Mesenchymal stem cell (in vitro differentiated cells and primary cell): ENCODE measurements around the gene TCAIM.

Source experiments
- DNase-seq: peaks from one replicate; pipeline ENCODE4 v3.0.0-alpha.2; 2013
- H2AFZ ChIP-seq: one replicate; pipeline ENCODE4 v1.6.1; 2013; ENCODE audit warnings: low read depth, mild to moderate bottlenecking, control low read depth, inconsistent platforms, low read length, moderate library complexity
- H2AK5ac ChIP-seq: 2 replicates; pipeline ENCODE4 v1.6.1; 2013; ENCODE audit warnings: low read length, moderate library complexity, mild to moderate bottlenecking, inconsistent platforms; ENCODE audit not compliant: severe bottlenecking
- H2BK120ac ChIP-seq: one replicate; pipeline ENCODE4 v1.6.1; 2013; ENCODE audit warnings: low read depth, mild to moderate bottlenecking, inconsistent platforms, low read length, moderate library complexity
- H2BK12ac ChIP-seq, 2 experiments: one replicate each; pipeline ENCODE4 v1.6.1; 2013; ENCODE audit warnings: inconsistent platforms in 2 of 2, low read length in 2 of 2, mild to moderate bottlenecking in 2 of 2, moderate library complexity in 2 of 2, control low read depth in 1 of 2
- H2BK15ac ChIP-seq: one replicate; pipeline ENCODE4 v1.6.1; 2013; ENCODE audit warnings: mild to moderate bottlenecking, low read depth, inconsistent platforms; ENCODE audit not compliant: poor library complexity, severe bottlenecking
- H2BK5ac ChIP-seq: 2 replicates; pipeline ENCODE4 v1.6.1; 2013; ENCODE audit warnings: low read depth, mild to moderate bottlenecking, low read length, control low read depth, inconsistent platforms; ENCODE audit not compliant: poor library complexity, severe bottlenecking
- H3K14ac ChIP-seq, 2 experiments: one replicate each; pipeline ENCODE4 v1.6.1; 2013; ENCODE audit warnings: inconsistent platforms in 2 of 2, low read length in 2 of 2, control low read depth in 1 of 2, mild to moderate bottlenecking in 1 of 2, moderate library complexity in 1 of 2
- H3K18ac ChIP-seq, 2 experiments: one replicate each; pipeline ENCODE4 v1.6.1; 2013; ENCODE audit warnings: inconsistent platforms in 2 of 2, low read length in 2 of 2, control low read depth in 1 of 2, low read depth in 1 of 2, mild to moderate bottlenecking in 1 of 2
- H3K23ac ChIP-seq, 2 experiments: one replicate each; pipeline ENCODE4 v1.6.1; 2013; ENCODE audit warnings: inconsistent platforms in 2 of 2, low read length in 2 of 2, mild to moderate bottlenecking in 2 of 2, moderate library complexity in 2 of 2, control low read depth in 1 of 2
- H3K27ac ChIP-seq: 2 replicates; pipeline ENCODE4 v1.5.1; 2013; ENCODE audit warnings: mild to moderate bottlenecking, moderate library complexity, low read length, control low read depth, inconsistent platforms; ENCODE audit not compliant: poor library complexity, severe bottlenecking
- H3K27me3 ChIP-seq, 2 experiments: 2 replicates each; pipeline versions ENCODE4 v1.6.1 to v1.7.0; 2013; ENCODE audit warnings: low read length in 2 of 2, mild to moderate bottlenecking in 2 of 2, moderate library complexity in 2 of 2, control low read depth in 1 of 2, inconsistent platforms in 1 of 2; ENCODE audit not compliant: control insufficient read depth in 1 of 2, insufficient read depth in 1 of 2
- H3K36me3 ChIP-seq, 2 experiments: 2 replicates each; pipeline versions ENCODE4 v1.6.1 to v1.7.0; 2013; ENCODE audit warnings: low read length in 2 of 2, control low read depth in 1 of 2, inconsistent platforms in 1 of 2, low read depth in 1 of 2, mild to moderate bottlenecking in 1 of 2; ENCODE audit not compliant: insufficient read depth in 2 of 2, control insufficient read depth in 1 of 2
- H3K4ac ChIP-seq, 2 experiments: one replicate each; pipeline ENCODE4 v1.6.1; 2013; ENCODE audit warnings: inconsistent platforms in 2 of 2, low read length in 2 of 2, mild to moderate bottlenecking in 2 of 2, moderate library complexity in 2 of 2, control low read depth in 1 of 2, low read depth in 1 of 2
- H3K4me1 ChIP-seq: 2 replicates; pipeline ENCODE4 v1.6.1; 2013; ENCODE audit warnings: low read depth, low read length, control low read depth; ENCODE audit not compliant: control insufficient read depth, insufficient read depth
- H3K4me2 ChIP-seq: 2 replicates; pipeline ENCODE4 v1.6.1; 2013; ENCODE audit warnings: low read length, mild to moderate bottlenecking, inconsistent platforms; ENCODE audit not compliant: poor library complexity, severe bottlenecking
- H3K4me3 ChIP-seq, 2 experiments: 2 replicates each; pipeline versions ENCODE4 v1.5.1 to v1.7.0; 2013; ENCODE audit warnings: low read length in 2 of 2, mild to moderate bottlenecking in 2 of 2, control low read depth in 1 of 2, low read depth in 1 of 2; ENCODE audit not compliant: insufficient read depth in 1 of 2
- H3K79me1 ChIP-seq: replicated peaks from 2 replicates; pipeline ENCODE4 v1.6.1; 2013; ENCODE audit warnings: mild to moderate bottlenecking, control low read depth, low read length, inconsistent platforms; ENCODE audit not compliant: poor library complexity, severe bottlenecking
- H3K9ac ChIP-seq: 2 replicates; pipeline ENCODE4 v1.7.0; 2013; ENCODE audit warnings: mild to moderate bottlenecking, low read length, moderate library complexity
- H3K9me3 ChIP-seq: 2 replicates; pipeline ENCODE4 v1.7.0; 2013; ENCODE audit warnings: mild to moderate bottlenecking, low read length; ENCODE audit not compliant: control insufficient read depth
- H4K8ac ChIP-seq: one replicate; pipeline ENCODE4 v1.6.1; 2013; ENCODE audit warnings: inconsistent platforms, mild to moderate bottlenecking, low read length, moderate library complexity
- H4K91ac ChIP-seq: one replicate; pipeline ENCODE4 v1.6.1; 2013; ENCODE audit warnings: mild to moderate bottlenecking, low read length, inconsistent platforms
- WGBS: methylation state at CpG from one replicate; pipeline ENCODE4 v1.1.7; 2013; ENCODE audit warnings: mixed read lengths; 5-methylcytosine and 5-hydroxymethylcytosine counted together

Gene TCAIM

DNA sequence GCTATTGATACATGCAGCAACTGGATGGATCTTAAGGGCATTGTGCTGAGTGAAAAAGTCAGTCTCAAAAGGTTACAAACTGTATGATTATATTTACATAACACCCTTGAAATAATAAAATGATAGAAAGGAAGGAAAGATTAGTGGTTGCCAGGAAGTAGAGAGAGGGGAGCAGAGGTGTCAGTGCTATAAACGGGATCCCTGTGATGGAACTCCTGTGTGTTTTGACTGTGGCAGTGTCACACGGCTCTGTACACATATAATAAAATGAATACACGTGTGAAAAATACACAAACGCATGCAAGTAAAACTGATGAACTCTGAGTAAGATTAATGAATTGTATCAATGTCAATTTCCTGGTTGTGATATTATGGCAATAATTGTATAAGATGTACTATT lies 60.3 kb downstream of the TCAIM start:
- 100% methylated on average over 4 of the region's 4 CpGs for WGBS

GRCh38 chr3:44400771-44401170 lies 62.2 kb downstream of the TCAIM start:
- Histone ChIP-seq H4K91ac (no peak overlapping the region), H3K79me1 (no peaks in the 10 kb centered on the region), H3K27me3 (no peaks in the 10 kb centered on the region), H2BK12ac (no peak overlapping the region), H2BK5ac (no peak overlapping the region), H3K27ac (no peak overlapping the region), H2AFZ (no peak overlapping the region), H3K4me1 (no peaks in the 10 kb centered on the region), H3K36me3 (peaks cover 25% of the 10 kb centered on the region in 2 experiments), H2BK120ac (no peak overlapping the region), H3K18ac (no peak overlapping the region), H3K14ac (no peak overlapping the region), H3K4me3 (no peak overlapping the region), H4K8ac (no peak overlapping the region), H3K23ac (no peak overlapping the region), H2AK5ac (no peak overlapping the region), H3K9ac (no peak overlapping the region), H2BK15ac (no peak overlapping the region), H3K4ac (no peak overlapping the region), H3K4me2 (no peak overlapping the region), H3K9me3 (no peaks in the 10 kb centered on the region)
- no peak for DNase-seq
- WGBS, result 76% methylated on average over 2 of the region's 2 CpGs

More for the DNA sequence above, 60.3 kb downstream of the TCAIM start:
- Histone ChIP-seq H3K18ac (no peak overlapping the region), H2AK5ac (no peak overlapping the region), H3K9ac (no peak overlapping the region), H3K23ac (no peak overlapping the region), H3K4me1 (no peaks in the 10 kb centered on the region), H3K4ac (no peak overlapping the region), H4K91ac (no peak overlapping the region), H2BK120ac (no peak overlapping the region), H4K8ac (no peak overlapping the region), H2BK15ac (no peak overlapping the region), H3K14ac (no peak overlapping the region), H2BK5ac (no peak overlapping the region), H3K27ac (no peak overlapping the region), H3K36me3 (peaks cover 19 to 25% of the 10 kb centered on the region in 2 experiments), H3K4me3 (no peak overlapping the region), H3K79me1 (no peaks in the 10 kb centered on the region), H3K27me3 (no peaks in the 10 kb centered on the region), H2BK12ac (no peak overlapping the region), H2AFZ (no peak overlapping the region), H3K4me2 (no peak overlapping the region), H3K9me3 (no peaks in the 10 kb centered on the region)
- DNase-seq, result no peak

DNA sequence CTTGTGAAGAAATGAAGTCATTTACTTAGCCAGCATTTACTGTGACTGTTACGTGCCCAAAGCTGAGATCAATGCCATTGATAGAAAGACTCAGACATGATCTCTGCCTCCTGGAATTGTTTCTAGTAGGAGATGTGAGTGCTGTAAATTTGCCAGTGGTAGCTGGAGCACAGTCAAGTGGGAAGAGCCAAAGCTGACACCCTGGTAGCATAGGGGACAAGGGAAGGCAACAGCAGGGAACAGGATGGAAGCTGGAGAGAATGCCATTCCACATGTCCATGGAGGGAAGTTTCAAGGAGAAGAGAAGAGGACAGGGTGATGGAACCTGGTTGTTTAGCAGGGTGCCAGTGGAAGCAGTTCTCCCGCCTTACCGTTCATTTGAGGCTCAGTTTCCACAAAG lies 64.0 kb downstream of the TCAIM start:
- Histone ChIP-seq H3K27me3 (no peaks in the 10 kb centered on the region), H4K91ac (no peak overlapping the region), H2BK12ac (no peak overlapping the region), H3K4ac (no peak overlapping the region), H3K14ac (no peak overlapping the region), H3K36me3 (peaks cover 18 to 23% of the 10 kb centered on the region in 2 experiments), H3K4me2 (no peak overlapping the region), H3K4me1 (no peaks in the 10 kb centered on the region), H3K23ac (no peak overlapping the region), H3K79me1 (no peaks in the 10 kb centered on the region), H2BK5ac (no peak overlapping the region), H3K4me3 (no peak overlapping the region), H3K18ac (no peak overlapping the region), H3K9me3 (no peaks in the 10 kb centered on the region), H4K8ac (no peak overlapping the region), H3K27ac (no peak overlapping the region), H2BK120ac (no peak overlapping the region), H3K9ac (no peak overlapping the region), H2AFZ (no peak overlapping the region), H2AK5ac (no peak overlapping the region), H2BK15ac (no peak overlapping the region)
- 100% methylated on average over 1 of the region's 3 CpGs for WGBS
- DNase-seq, result no peak

DNA sequence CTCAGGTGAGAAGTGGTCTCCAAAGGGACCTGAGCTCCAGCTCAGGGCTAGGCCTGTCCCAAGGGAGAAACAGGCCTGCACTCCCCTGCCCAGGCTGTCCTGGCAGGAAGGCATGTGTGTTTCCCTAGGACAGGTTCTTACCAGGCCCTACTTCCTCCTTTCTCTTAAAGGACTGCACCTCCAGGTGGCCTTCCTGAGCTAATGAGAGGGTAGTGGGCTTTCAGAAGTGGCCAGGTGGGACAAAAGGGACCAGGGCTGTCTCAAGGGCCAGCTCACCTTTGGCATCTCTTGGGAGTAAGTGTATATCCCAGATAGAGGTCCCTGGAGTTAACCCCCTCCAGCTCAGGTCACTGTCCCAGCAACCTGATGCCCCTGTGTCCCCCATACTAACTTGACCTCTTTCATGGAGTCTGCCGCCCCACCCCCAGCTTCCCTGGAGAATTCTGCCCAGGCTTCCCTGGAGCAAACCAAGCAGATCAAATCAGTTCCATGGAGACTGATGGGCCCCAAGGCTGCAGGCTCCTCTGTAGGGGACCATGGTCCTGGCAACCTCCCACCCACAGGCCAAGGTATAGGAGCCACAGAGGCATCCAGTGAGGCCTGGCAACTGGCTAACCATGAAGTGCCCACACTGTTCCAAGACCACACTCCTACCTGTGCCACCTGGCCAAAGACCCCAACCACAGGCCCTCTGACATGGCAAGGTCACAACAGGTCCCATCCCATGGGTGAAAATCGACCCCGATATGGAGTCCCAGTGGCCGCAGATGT lies 71.3 kb downstream of the TCAIM start:
- no peak overlapping the region for H3K4me2 ChIP-seq
- H2AK5ac ChIP-seq, result no peak overlapping the region
- no peak for DNase-seq
- H3K14ac ChIP-seq, result no peak overlapping the region
- H3K27ac ChIP-seq, result no peak overlapping the region
- no peak overlapping the region for H3K18ac ChIP-seq
- H3K27me3 ChIP-seq, result no peaks in the 10 kb centered on the region
- H2BK5ac ChIP-seq, result no peak overlapping the region
- no peak overlapping the region for H3K9ac ChIP-seq
- H2AFZ ChIP-seq, result no peak overlapping the region
- no peak overlapping the region for H2BK12ac ChIP-seq
- no peak overlapping the region for H4K8ac ChIP-seq
- no peaks in the 10 kb centered on the region for H3K4me1 ChIP-seq
- no peak overlapping the region for H2BK15ac ChIP-seq
- H3K23ac ChIP-seq, result no peak overlapping the region
- H4K91ac ChIP-seq, result no peak overlapping the region
- no peaks in the 10 kb centered on the region for H3K79me1 ChIP-seq
- peaks cover 7 to 24% of the 10 kb centered on the region in 2 experiments for H3K36me3 ChIP-seq
- H2BK120ac ChIP-seq, result no peak overlapping the region
- H3K4me3 ChIP-seq, result no peak overlapping the region
- no peaks in the 10 kb centered on the region for H3K9me3 ChIP-seq
- WGBS, result 98% methylated on average over 4 of the region's 4 CpGs
- no peak overlapping the region for H3K4ac ChIP-seq
